GM12878 (cell line): Measurements from ENCODE around the gene LYSMD1. TPM values are rescaled to one million over a fixed set of nuclear protein-coding genes. Genes with fewer than 3 reads are reported as not detected.

Source experiments
- ATAC-seq: fragments of 200-7000 bp; cut with Tn5 transposase; 3 replicates; pipeline ENCODE4 v1.9.1; 2020; ENCODE audit warnings: mild to moderate bottlenecking, moderate library complexity
- BruUV-seq: library from RNA; stranded (reverse); fragments of 400-500 nt; replicated peaks from 2 replicates; lab custom pipeline; 2021; lab: Mats Ljungman, UMichigan
- CTCF ChIA-PET: fragments of 300-600 bp; sonication (Branson Sonifier 250); formaldehyde crosslinking; extraction: SDS; loops from one replicate; lab custom pipeline; 2021; ENCODE audit warnings: inconsistent platforms; lab: Yijun Ruan, JAX
- POLR2A ChIA-PET: fragments of 350-600 bp; formaldehyde crosslinking; extraction: SDS; loops from one replicate; lab custom pipeline; 2021; ENCODE audit warnings: inconsistent platforms; lab: Charles Lee
- RAD21 ChIA-PET: fragments of 300-600 bp; sonication (Branson Sonifier 250); formaldehyde crosslinking; loops from one replicate; lab custom pipeline; 2023; ENCODE audit warnings: antibody characterized with exemption; ENCODE audit not compliant: unreplicated experiment; lab: Charles Lee
- SMC1A ChIA-PET: fragments of 300-600 bp; sonication (Branson Sonifier 250); formaldehyde crosslinking; loops from one replicate; lab custom pipeline; 2023; ENCODE audit not compliant: unreplicated experiment, uncharacterized antibody; lab: Charles Lee
- DNase-seq: peaks from one replicate; pipeline ENCODE4 v3.0.0-alpha.2; 2011; ENCODE audit warnings: low read depth, low spot score
- FAIRE-seq: peaks from 3 replicates; lab custom pipeline; 2011; peaks lifted over from hg19 to GRCh38; lab: Jason Lieb, UNC
- H2AFZ ChIP-seq: 2 replicates; pipeline ENCODE4 v1.6.0; 2011; ENCODE audit warnings: low read depth, low read length, control low read depth; ENCODE audit not compliant: control insufficient read depth
- H3K27ac ChIP-seq: 2 replicates; pipeline ENCODE4 v1.5.1; 2011; ENCODE audit warnings: control low read depth; ENCODE audit not compliant: control insufficient read depth, insufficient read depth
- H3K27me3 ChIP-seq, 2 experiments: replicated peaks in 1 of 2; 2 replicates each; pipeline versions ENCODE4 v1.6.0 to v1.6.1; 2011; ENCODE audit warnings: low read length in 1 of 2; ENCODE audit not compliant: control insufficient read depth in 2 of 2, insufficient read depth in 2 of 2
- H3K36me3 ChIP-seq, 2 experiments: 2 replicates each; pipeline ENCODE4 v1.5.1; 2011; ENCODE audit warnings: low read length in 1 of 2; ENCODE audit not compliant: control insufficient read depth in 2 of 2, insufficient read depth in 2 of 2
- H3K4me1 ChIP-seq: 2 replicates; pipeline ENCODE4 v1.6.1; 2011; ENCODE audit warnings: mild to moderate bottlenecking, low read length, moderate library complexity, mixed read lengths; ENCODE audit not compliant: control insufficient read depth, insufficient read depth
- H3K4me2 ChIP-seq: 2 replicates; pipeline ENCODE4 v1.6.0; 2011; ENCODE audit warnings: control low read depth; ENCODE audit not compliant: control insufficient read depth, insufficient read depth
- H3K4me3 ChIP-seq: fragments of 200-600 bp; sonication (generic); 2 replicates; pipeline ENCODE4 v1.5.1; 2016
- H3K79me2 ChIP-seq: 2 replicates; pipeline ENCODE4 v1.6.0; 2011; ENCODE audit warnings: low read length; ENCODE audit not compliant: control insufficient read depth, insufficient read depth
- H3K9ac ChIP-seq: 2 replicates; pipeline ENCODE4 v1.8.0; 2011; ENCODE audit warnings: low read length, control low read depth, mixed read lengths; ENCODE audit not compliant: control insufficient read depth, insufficient read depth
- H3K9me3 ChIP-seq: replicated peaks from 3 replicates; pipeline ENCODE4 v1.5.1; 2011; ENCODE audit warnings: mild to moderate bottlenecking, low read length; ENCODE audit not compliant: control insufficient read depth, insufficient read depth
- H4K20me1 ChIP-seq: 2 replicates; pipeline ENCODE4 v1.6.0; 2011; ENCODE audit not compliant: control insufficient read depth, insufficient read depth
- E2F4 ChIP-seq: IDR thresholded peaks from 2 replicates; pipeline ENCODE4 v1.6.1; 2012; ENCODE audit warnings: low read depth, low read length, improper control_type of control experiment
- E2F8 ChIP-seq: fragments of 450-650 bp; IDR thresholded peaks from 2 replicates; pipeline ENCODE4 v1.6.1; 2018; ENCODE audit warnings: mild to moderate bottlenecking, low read depth, moderate library complexity; ENCODE audit not compliant: partially characterized antibody
- ETV6 ChIP-seq, 2 experiments: fragments of 450-650 bp in 1 of 2; IDR thresholded peaks in 1 of 2; conservative IDR thresholded peaks in 1 of 2; 2 replicates each; pipeline ENCODE4 v1.6.1; 2014; ENCODE audit warnings: antibody characterized with exemption in 1 of 2, borderline replicate concordance in 1 of 2, low read depth in 1 of 2, mild to moderate bottlenecking in 1 of 2, moderate library complexity in 1 of 2
- HDGF ChIP-seq: fragments of 450-650 bp; IDR thresholded peaks from 2 replicates; pipeline ENCODE4 v1.6.1; 2016; ENCODE audit warnings: antibody characterized with exemption
- JUND ChIP-seq: IDR thresholded peaks from 2 replicates; pipeline ENCODE4 v1.6.1; 2012; ENCODE audit warnings: low read depth, mild to moderate bottlenecking, low read length, improper control_type of control experiment, moderate library complexity
- MAX ChIP-seq: IDR thresholded peaks from 2 replicates; pipeline ENCODE4 v1.6.1; 2012; ENCODE audit warnings: low read depth, low read length, improper control_type of control experiment
- NRF1 ChIP-seq: conservative IDR thresholded peaks from 2 replicates; pipeline ENCODE4 v1.6.1; 2011; ENCODE audit warnings: mild to moderate bottlenecking, low read depth, low read length, improper control_type of control experiment
- RBBP5 ChIP-seq: fragments of 200-600 bp; sonication (generic); conservative IDR thresholded peaks from 2 replicates; pipeline ENCODE4 v1.6.1; 2016
- RCOR1 ChIP-seq: conservative IDR thresholded peaks from 2 replicates; pipeline ENCODE4 v1.6.1; 2012; ENCODE audit warnings: low read depth, low read length, improper control_type of control experiment
- USF2 ChIP-seq: IDR thresholded peaks from 2 replicates; pipeline ENCODE4 v1.6.1; 2011; ENCODE audit warnings: low read depth, low read length, improper control_type of control experiment, borderline replicate concordance
- ZBED1 ChIP-seq: IDR thresholded peaks from 2 replicates; pipeline ENCODE4 v1.6.1; 2016; ENCODE audit warnings: borderline replicate concordance
- ZBTB33 ChIP-seq: fragments of 450-650 bp; IDR thresholded peaks from 2 replicates; pipeline ENCODE4 v1.6.1; 2017; ENCODE audit warnings: mild to moderate bottlenecking
- WGBS: methylation state at CpG from one replicate; pipeline ENCODE4 v1.1.6; 2016; ENCODE audit warnings: low lambda C conversion rate; ENCODE audit not compliant: insufficient replicate concordance, insufficient coverage; ENCODE audit errors: missing lambda C conversion rate; 5-methylcytosine and 5-hydroxymethylcytosine counted together
- in situ Hi-C: fragments of 300-500 bp; cut with MboI; formaldehyde crosslinking; loops from 9 replicates; pipeline ENCODE4 v1.14.3; 2018; ENCODE audit warnings: mixed read lengths
- intact Hi-C: fragments of 100-400 bp; cut with micrococcal nuclease; formaldehyde crosslinking; loops from one replicate; pipeline ENCODE4 v1.14.2; 2022; ENCODE audit not compliant: unreplicated experiment
- polyA plus RNA-seq, 11 experiments: library from polyadenylated mRNA; depleted of rRNA in 4 of 11; unstranded in 6 of 11; stranded (reverse) in 5 of 11; fragments of >200 nt; fragmentation: Nextera tagmentation in 4 of 11; fragmentation: Illumina TruSeq in 1 of 11; extraction: Ambion mirVana in 4 of 11; extraction: Trizol in 1 of 11; gene quantifications; 1 replicate in 1 of 11; 2 replicates in 10 of 11; pipeline versions ENCODE4 v1.2.1 to v1.2.3, GENCODE V29; 2011 to 2016; ENCODE audit warnings: inconsistent platforms in 2 of 11, missing spikeins in 2 of 11, low read depth in 1 of 11
- total RNA-seq, 4 experiments: library from RNA; depleted of rRNA in 3 of 4; stranded (reverse); fragments of >200 nt in 3 of 4; fragmentation: Illumina TruSeq in 1 of 4; extraction: Trizol in 1 of 4; gene quantifications; 2 replicates each; pipeline versions ENCODE4 v1.2.1 to v1.2.3, GENCODE V29; 2013 to 2021

The LYSMD1 gene
- total and polyA plus RNA-seq, 10 of the 15 experiments (the other 5 are each of a cell fraction or from before 2014, with no cell fraction given) = 0.80 to 10.4 (median 6.5) TPM

- BruUV-seq = no TSS peak
- Histone ChIP-seq H2AFZ (peak overlapping the region; percentile 94), H3K4me2 (peak overlapping the region; percentile 99)
- TF ChIP-seq ZBTB33 = no peak
- TF ChIP-seq E2F4 = no peak
- no peak for TF ChIP-seq MAX
- no peak for TF ChIP-seq RCOR1
- no peak for TF ChIP-seq E2F8
- TF ChIP-seq RBBP5 = no peak
- no peak for TF ChIP-seq USF2
- no peak for TF ChIP-seq NRF1
- TF ChIP-seq ETV6 (conservative IDR thresholded peaks at IDR 0.05 in 1 of 2, IDR thresholded peaks at IDR 0.05 in 1 of 2; ENCODE audit: borderline replicate concordance in 1 of 2, low read depth in 1 of 2) = no peak
- TF ChIP-seq HDGF = no peak
- TF ChIP-seq JUND = no peak
- TF ChIP-seq ZBED1 = no peak
Measured at GRCh38 chr1:151145304-151146071, 20.2 kb downstream of the LYSMD1 start.

More at GRCh38 chr1:151145304-151146071, 20.2 kb downstream of the LYSMD1 start:
- Histone ChIP-seq H3K27ac (no peak overlapping the region), H3K9ac (no peak overlapping the region; the same call in 1 of the 2 replicates), H3K4me3 (0 out of 2 replicates have a peak overlapping the region, but pooled peaks have one; percentile 83), H3K27me3 (peaks cover 0 to 8% of the 10 kb centered on the region in 2 experiments), H3K36me3 (no peaks in the 10 kb centered on the region), H3K79me2 (no peaks in the 10 kb centered on the region), H4K20me1 (no peaks in the 10 kb centered on the region; the same call in 1 of the 2 replicates), H3K4me1 (no peaks in the 10 kb centered on the region; the same call in 1 of the 2 replicates), H3K9me3 (no peaks in the 10 kb centered on the region)
- ChIA-PET CTCF (interaction anchor here (1.0 kb wide), 2 partner anchors 11 to 46 kb away, joined by 3 to 6 read pairs; partner anchors contain the start of gene TNFAIP8L2), SMC1A (interaction anchor here (0.8 kb wide), 1 partner anchor 11 kb away, joined by 3 read pairs; the partner anchor contains the start of gene TNFAIP8L2), RAD21 (interaction anchor here (0.9 to 2.7 kb wide), 2 partner anchors 10 to 11 kb away, joined by 3 to 13 read pairs; partner anchors contain the start of gene TNFAIP8L2), POLR2A (no interaction called here)
- intact Hi-C loops (no loop called here), in situ Hi-C loops (no loop called here)
- WGBS = 43% methylated on average over 42 of the region's 43 CpGs
- ATAC-seq = no peak
- DNase-seq = no peak
- FAIRE-seq = no peak
